A549 (cell line): Measurements from ENCODE around the gene CIITA. TPM values are rescaled to one million over a fixed set of nuclear protein-coding genes. Genes with fewer than 3 reads are reported as not detected.

ENCODE experiments used
- ATAC-seq, 2 experiments: fragments of 200-7000 bp in 1 of 2; fragments of >200 bp in 1 of 2; cut with Nextera tagmentation in 1 of 2; cut with Tn5 transposase in 1 of 2; 3 replicates each; pipeline versions ENCODE4 v1.8.0 to v1.9.1; 2018 to 2020; ENCODE audit warnings: mild to moderate bottlenecking in 1 of 2, moderate library complexity in 1 of 2
- CTCF ChIA-PET: fragments of 300-600 bp; sonication (Branson Sonifier 250); formaldehyde crosslinking; extraction: SDS; loops from one replicate; lab custom pipeline; 2021; ENCODE audit warnings: antibody characterized with exemption, inconsistent platforms; lab: Yijun Ruan, JAX
- POLR2A ChIA-PET: fragments of 350-600 bp; formaldehyde crosslinking; extraction: SDS; loops from one replicate; lab custom pipeline; 2021; ENCODE audit warnings: antibody characterized with exemption, inconsistent platforms; lab: Yijun Ruan, JAX
- DNase-seq, 2 experiments: peaks; one replicate each; pipeline versions ENCODE4 v3.0.0 to v3.0.0-alpha.2; 2011 to 2016; ENCODE audit warnings: low read depth in 1 of 2, low spot score in 1 of 2
- FAIRE-seq: peaks from 2 replicates; lab custom pipeline; 2011; peaks lifted over from hg19 to GRCh38; lab: Jason Lieb, UNC
- H3K27ac ChIP-seq, 2 experiments: fragments of >200 bp; sonication (Bioruptor Twin); formaldehyde crosslinking; 3 replicates each; pipeline ENCODE4 v1.5.1; 2016 to 2017
- H3K4me1 ChIP-seq: fragments of >200 bp; sonication (Bioruptor Twin); formaldehyde crosslinking; 3 replicates; pipeline ENCODE4 v1.6.1; 2016
- H3K4me2 ChIP-seq: fragments of >200 bp; sonication (Bioruptor Twin); formaldehyde crosslinking; 3 replicates; pipeline ENCODE4 v1.6.1; 2016
- H3K4me3 ChIP-seq: fragments of >200 bp; sonication (Bioruptor Twin); formaldehyde crosslinking; 3 replicates; pipeline ENCODE4 v1.5.1; 2016
- H3K9me3 ChIP-seq: fragments of >200 bp; sonication (Bioruptor Twin); formaldehyde crosslinking; 3 replicates; pipeline ENCODE4 v1.6.1; 2016
- BHLHE40 ChIP-seq: IDR thresholded peaks from 2 replicates; pipeline ENCODE4 v1.6.1; 2012; ENCODE audit warnings: low read depth, low read length, inconsistent platforms
- CBX2 ChIP-seq: fragments of 200-600 bp; sonication (generic); IDR thresholded peaks from 2 replicates; pipeline ENCODE4 v1.6.1; 2016; ENCODE audit warnings: low read depth, mild to moderate bottlenecking, borderline replicate concordance
- CBX8 ChIP-seq: fragments of 200-600 bp; sonication (generic); IDR thresholded peaks from 2 replicates; pipeline ENCODE4 v1.6.1; 2016
- CEBPB ChIP-seq, 2 experiments: fragments of >200 bp in 1 of 2; sonication (Bioruptor Twin) in 1 of 2; formaldehyde crosslinking in 1 of 2; IDR thresholded peaks; 2 replicates each; pipeline ENCODE4 v1.6.1; 2012 to 2016
- CHD2 ChIP-seq: fragments of 150-350 bp; IDR thresholded peaks from 2 replicates; pipeline ENCODE4 v1.6.1; 2014; ENCODE audit warnings: low read length; ENCODE audit not compliant: partially characterized antibody
- EP300 ChIP-seq, 2 experiments: fragments of >200 bp; sonication (Bioruptor Twin); formaldehyde crosslinking; IDR thresholded peaks; 2 replicates in 1 of 2; 3 replicates in 1 of 2; pipeline ENCODE4 v1.6.1; 2016 to 2017
- FOSL2 ChIP-seq, 2 experiments: fragments of 450-650 bp in 1 of 2; fragments of >200 bp in 1 of 2; sonication (Bioruptor Twin) in 1 of 2; formaldehyde crosslinking; IDR thresholded peaks; 2 replicates each; pipeline versions ENCODE4 v1.5.0 to v1.6.1; 2016 to 2020; ENCODE audit warnings: mild to moderate bottlenecking in 1 of 2, moderate library complexity in 1 of 2
- HDAC2 ChIP-seq: fragments of 200-600 bp; sonication (generic); IDR thresholded peaks from 2 replicates; pipeline ENCODE4 v1.6.1; 2016
- HES2 ChIP-seq: fragments of >200 bp; sonication (Bioruptor Twin); formaldehyde crosslinking; IDR thresholded peaks from 2 replicates; pipeline ENCODE4 v1.6.1; 2016
- HEYL ChIP-seq: fragments of 250-450 bp; sonication (Bioruptor Pico); IDR thresholded peaks from 2 replicates; pipeline ENCODE4 v1.8.0; 2021; ENCODE audit warnings: mild to moderate bottlenecking, moderate library complexity
- HMGXB4 ChIP-seq: fragments of 250-450 bp; sonication (Bioruptor Pico); IDR thresholded peaks from 2 replicates; pipeline ENCODE4 v1.5.0; 2021; ENCODE audit warnings: mild to moderate bottlenecking, moderate library complexity, borderline replicate concordance
- HOXA7 ChIP-seq: fragments of 250-450 bp; sonication (Bioruptor Pico); IDR thresholded peaks from 2 replicates; pipeline ENCODE4 v1.5.0; 2020; ENCODE audit warnings: mild to moderate bottlenecking, moderate library complexity
- HOXB5 ChIP-seq: fragments of 250-450 bp; sonication (Bioruptor Pico); IDR thresholded peaks from 2 replicates; pipeline ENCODE4 v1.5.0; 2020; ENCODE audit warnings: mild to moderate bottlenecking, moderate library complexity
- JUN ChIP-seq, 2 experiments: fragments of >200 bp; sonication (Bioruptor Twin); formaldehyde crosslinking; IDR thresholded peaks; 2 replicates in 1 of 2; 3 replicates in 1 of 2; pipeline ENCODE4 v1.6.1; 2016 to 2017
- KDM1A ChIP-seq: fragments of 200-600 bp; sonication (generic); IDR thresholded peaks from 2 replicates; pipeline ENCODE4 v1.6.1; 2016; ENCODE audit warnings: low read depth, mild to moderate bottlenecking
- MYC ChIP-seq: IDR thresholded peaks from 2 replicates; pipeline ENCODE4 v1.6.1; 2012; ENCODE audit warnings: mild to moderate bottlenecking, inconsistent platforms, low read length, improper control_type of control experiment, borderline replicate concordance
- PHF8 ChIP-seq: fragments of 200-600 bp; sonication (generic); IDR thresholded peaks from 2 replicates; pipeline ENCODE4 v1.6.1; 2016; ENCODE audit warnings: low read depth, mild to moderate bottlenecking, antibody characterized with exemption, moderate library complexity, borderline replicate concordance
- POLR2A ChIP-seq: IDR thresholded peaks from 2 replicates; pipeline ENCODE4 v1.6.1; 2012; ENCODE audit warnings: mild to moderate bottlenecking, low read length
- RARB ChIP-seq: fragments of 250-450 bp; sonication (Bioruptor Pico); IDR thresholded peaks from 2 replicates; pipeline ENCODE4 v1.8.0; 2021; ENCODE audit warnings: mild to moderate bottlenecking, moderate library complexity
- RCOR1 ChIP-seq: fragments of 150-350 bp; IDR thresholded peaks from 2 replicates; pipeline ENCODE4 v1.6.1; 2014; ENCODE audit warnings: antibody characterized with exemption, low read length, low read depth
- SMC3 ChIP-seq: fragments of >200 bp; sonication (Bioruptor Twin); formaldehyde crosslinking; IDR thresholded peaks from 3 replicates; pipeline ENCODE4 v1.6.1; 2018; ENCODE audit warnings: inconsistent platforms
- TFCP2L1 ChIP-seq: fragments of 250-450 bp; sonication (Bioruptor Pico); IDR thresholded peaks from 2 replicates; pipeline ENCODE4 v1.5.0; 2021; ENCODE audit warnings: mild to moderate bottlenecking
- WGBS: methylation state at CpG from one replicate; pipeline ENCODE4 v1.1.6; 2017; ENCODE audit errors: missing lambda C conversion rate; 5-methylcytosine and 5-hydroxymethylcytosine counted together
- polyA plus RNA-seq, 4 experiments: library from polyadenylated mRNA; depleted of rRNA in 3 of 4; stranded (reverse); fragments of >200 nt; fragmentation: RNase III in 1 of 4; extraction: RNeasy Plus Mini Kit Qiagen cat#74134 plus additional on column Dnase treatment in 1 of 4; gene quantifications; 2 replicates in 3 of 4; 3 replicates in 1 of 4; pipeline ENCODE4 v1.2.3, GENCODE V29; 2011 to 2017
- TF ChIP-seq, protein P1 (sequence below): IDR thresholded peaks from 2 replicates; pipeline ENCODE4 v1.6.1; 2012
- TF ChIP-seq, protein P2 (sequence below): fragments of 200-600 bp; sonication (generic); IDR thresholded peaks from 2 replicates; pipeline ENCODE4 v1.6.1; 2016; ENCODE audit warnings: antibody characterized with exemption, mild to moderate bottlenecking, moderate library complexity

Gene CIITA
- polyA plus RNA-seq, 2 of the 4 experiments (the other 2 are of a cell fraction) = 0.06 TPM; not detected in 1

- ATAC-seq (no peak), FAIRE-seq (no peak), DNase-seq (no peak)
- TF ChIP-seq FOSL2 (IDR thresholded peaks at IDR 0.05) (no peak), FOSL2 (CRISPR knock-in tag; IDR thresholded peaks at IDR 0.05) (no peak), HMGXB4 (no peak), MYC (no peak), KDM1A (no peak), SMC3 (no peak), RARB (CRISPR knock-in tag) (no peak), HES2 (no peak), CEBPB (IDR thresholded peaks at IDR 0.05) (no peak), EP300 (IDR thresholded peaks at IDR 0.05) (no peak), JUN (IDR thresholded peaks at IDR 0.05) (no peak), CBX2 (no peak), CBX8 (no peak), HOXB5 (CRISPR knock-in tag) (no peak), BHLHE40 (no peak), HOXA7 (no peak), RCOR1 (no peak)
- TF ChIP-seq, protein P1, sequence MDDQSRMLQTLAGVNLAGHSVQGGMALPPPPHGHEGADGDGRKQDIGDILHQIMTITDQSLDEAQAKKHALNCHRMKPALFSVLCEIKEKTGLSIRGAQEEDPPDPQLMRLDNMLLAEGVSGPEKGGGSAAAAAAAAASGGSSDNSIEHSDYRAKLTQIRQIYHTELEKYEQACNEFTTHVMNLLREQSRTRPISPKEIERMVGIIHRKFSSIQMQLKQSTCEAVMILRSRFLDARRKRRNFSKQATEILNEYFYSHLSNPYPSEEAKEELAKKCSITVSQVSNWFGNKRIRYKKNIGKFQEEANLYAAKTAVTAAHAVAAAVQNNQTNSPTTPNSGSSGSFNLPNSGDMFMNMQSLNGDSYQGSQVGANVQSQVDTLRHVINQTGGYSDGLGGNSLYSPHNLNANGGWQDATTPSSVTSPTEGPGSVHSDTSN = no peak
- TF ChIP-seq, protein P2, sequence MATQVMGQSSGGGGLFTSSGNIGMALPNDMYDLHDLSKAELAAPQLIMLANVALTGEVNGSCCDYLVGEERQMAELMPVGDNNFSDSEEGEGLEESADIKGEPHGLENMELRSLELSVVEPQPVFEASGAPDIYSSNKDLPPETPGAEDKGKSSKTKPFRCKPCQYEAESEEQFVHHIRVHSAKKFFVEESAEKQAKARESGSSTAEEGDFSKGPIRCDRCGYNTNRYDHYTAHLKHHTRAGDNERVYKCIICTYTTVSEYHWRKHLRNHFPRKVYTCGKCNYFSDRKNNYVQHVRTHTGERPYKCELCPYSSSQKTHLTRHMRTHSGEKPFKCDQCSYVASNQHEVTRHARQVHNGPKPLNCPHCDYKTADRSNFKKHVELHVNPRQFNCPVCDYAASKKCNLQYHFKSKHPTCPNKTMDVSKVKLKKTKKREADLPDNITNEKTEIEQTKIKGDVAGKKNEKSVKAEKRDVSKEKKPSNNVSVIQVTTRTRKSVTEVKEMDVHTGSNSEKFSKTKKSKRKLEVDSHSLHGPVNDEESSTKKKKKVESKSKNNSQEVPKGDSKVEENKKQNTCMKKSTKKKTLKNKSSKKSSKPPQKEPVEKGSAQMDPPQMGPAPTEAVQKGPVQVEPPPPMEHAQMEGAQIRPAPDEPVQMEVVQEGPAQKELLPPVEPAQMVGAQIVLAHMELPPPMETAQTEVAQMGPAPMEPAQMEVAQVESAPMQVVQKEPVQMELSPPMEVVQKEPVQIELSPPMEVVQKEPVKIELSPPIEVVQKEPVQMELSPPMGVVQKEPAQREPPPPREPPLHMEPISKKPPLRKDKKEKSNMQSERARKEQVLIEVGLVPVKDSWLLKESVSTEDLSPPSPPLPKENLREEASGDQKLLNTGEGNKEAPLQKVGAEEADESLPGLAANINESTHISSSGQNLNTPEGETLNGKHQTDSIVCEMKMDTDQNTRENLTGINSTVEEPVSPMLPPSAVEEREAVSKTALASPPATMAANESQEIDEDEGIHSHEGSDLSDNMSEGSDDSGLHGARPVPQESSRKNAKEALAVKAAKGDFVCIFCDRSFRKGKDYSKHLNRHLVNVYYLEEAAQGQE = no peak
- ChIA-PET POLR2A (no interaction called here), CTCF (interaction anchor here (1.0 kb wide), 1 partner anchor 10 kb away, joined by 3 read pairs; no protein-coding TSS in a partner anchor)
- H3K9me3 ChIP-seq = no peaks in the 10 kb centered on the region; the same call in 2 of the 3 replicates
- H3K4me1 ChIP-seq = no peaks in the 10 kb centered on the region
- no peak overlapping the region for H3K4me2 ChIP-seq
- no peak overlapping the region for H3K4me3 ChIP-seq
- WGBS = 9% methylated on average over 5 of the region's 5 CpGs
- H3K27ac ChIP-seq = no peak overlapping the region
Measured at GRCh38 chr16:10897134-10897533, 20.1 kb downstream of the CIITA start.

DNA sequence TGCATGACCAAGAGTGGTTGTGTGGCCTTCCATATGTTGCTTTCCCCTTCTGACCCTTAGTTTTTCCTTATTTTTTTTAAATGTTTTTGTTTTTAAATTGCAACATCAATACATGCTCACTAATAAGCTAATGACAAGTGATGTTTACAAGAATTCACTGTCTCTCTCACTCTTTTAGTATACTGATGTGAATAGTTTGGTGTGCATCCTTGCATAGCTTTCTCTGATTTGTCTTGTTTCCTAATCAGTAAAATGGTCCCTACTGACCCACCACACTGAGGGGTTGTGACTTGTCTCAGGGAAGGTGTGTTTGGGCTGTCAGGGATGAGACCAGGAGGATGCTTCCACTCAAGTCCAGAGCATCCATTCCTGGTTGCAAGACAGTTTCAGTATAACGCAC is 26.0 kb downstream of the CIITA start:
- TF ChIP-seq SMC3 (no peak), CHD2 (no peak), HEYL (no peak), TFCP2L1 (CRISPR knock-in tag) (no peak), CBX8 (no peak), POLR2A (no peak), PHF8 (no peak), HDAC2 (no peak)
- no peak for DNase-seq
- no peak for FAIRE-seq
- H3K27ac ChIP-seq = no peak overlapping the region
- ChIA-PET CTCF (interaction anchor here (0.5 to 8.8 kb wide), 4 partner anchors 13 to 69 kb away, joined by 3 to 53 read pairs (median 4); no protein-coding TSS in a partner anchor), POLR2A (no interaction called here)
- 50% methylated on average over 1 of the region's 1 CpG for WGBS
- ATAC-seq = no peak
- peaks cover 8% of the 10 kb centered on the region; the same call in 2 of the 3 replicates for H3K9me3 ChIP-seq
- H3K4me1 ChIP-seq = no peaks in the 10 kb centered on the region
- no peak overlapping the region for H3K4me2 ChIP-seq
- no peak overlapping the region for H3K4me3 ChIP-seq
